ELR (cell line): ENCODE data around the gene MCM9.

Source experiments
- DNase-seq: peaks from one replicate; pipeline ENCODE4 v3.0.0-alpha.2; 2015; ENCODE audit warnings: low read depth

The MCM9 gene

GRCh38 chr6:118932421-118932820, 2.5 kb downstream of the MCM9 start:
- peak; percentile 8 for DNase-seq

GRCh38 chr6:118931436-118931835, 3.5 kb downstream of the MCM9 start:
- peak; percentile 33 for DNase-seq

DNA sequence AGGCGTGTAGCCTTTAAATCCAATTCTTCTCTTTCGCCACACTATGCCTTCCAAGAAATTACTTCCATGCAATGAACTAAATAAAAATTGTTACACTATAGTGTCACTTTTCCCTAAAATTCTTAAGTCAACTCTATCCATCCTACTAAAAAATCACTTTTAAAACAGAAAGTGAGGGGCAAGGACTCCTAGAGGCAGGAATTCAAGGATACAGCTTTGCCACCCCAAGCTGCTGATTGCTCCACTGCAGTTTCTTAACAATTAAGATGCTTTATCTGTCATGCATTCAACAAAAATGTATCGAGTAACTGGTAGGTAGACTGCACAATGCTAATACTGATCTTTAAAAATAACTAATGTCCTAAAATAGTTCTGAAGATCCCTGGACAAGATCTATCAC, 4.3 kb downstream of the MCM9 start:
- no peak for DNase-seq

DNA sequence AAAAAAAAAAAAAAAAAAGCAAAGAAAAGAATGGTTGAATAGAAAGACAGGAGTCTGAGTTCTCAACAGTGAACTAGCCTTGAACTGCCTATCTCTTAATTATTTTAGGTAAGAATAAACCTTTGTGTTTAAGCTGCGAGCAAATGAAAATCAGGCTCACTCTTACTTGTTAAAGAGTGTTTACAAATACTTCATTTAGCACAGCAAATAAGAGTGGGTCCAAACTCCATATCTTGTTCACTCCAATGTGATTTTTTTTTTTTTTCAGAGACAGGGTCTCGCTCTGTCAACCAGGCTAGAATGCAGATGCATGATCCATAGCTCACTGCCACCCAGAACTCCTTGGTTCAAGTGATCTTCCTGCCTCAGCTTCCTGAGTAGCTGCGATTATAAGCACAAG, 11.9 kb downstream of the MCM9 start:
- no peak for DNase-seq

DNA sequence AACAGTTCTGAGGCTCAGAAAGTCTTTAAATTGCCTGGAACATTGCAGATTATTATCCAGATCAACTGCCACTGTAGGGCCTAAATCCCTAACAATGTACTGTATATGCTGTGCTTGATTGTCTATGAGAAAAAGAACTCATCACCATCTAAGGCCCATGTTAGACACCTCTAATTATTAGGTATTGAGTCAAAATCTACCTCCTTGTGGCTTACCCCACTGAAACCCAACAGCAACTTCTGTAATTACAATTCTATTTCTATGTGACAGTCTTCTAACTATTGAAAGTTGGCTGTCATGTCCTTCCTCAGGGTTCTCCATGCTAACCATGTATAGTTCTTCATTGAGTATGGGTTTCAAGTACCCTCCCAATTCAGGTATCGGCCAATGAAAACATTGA, 13.9 kb downstream of the MCM9 start:
- DNase-seq, result no peak

DNA sequence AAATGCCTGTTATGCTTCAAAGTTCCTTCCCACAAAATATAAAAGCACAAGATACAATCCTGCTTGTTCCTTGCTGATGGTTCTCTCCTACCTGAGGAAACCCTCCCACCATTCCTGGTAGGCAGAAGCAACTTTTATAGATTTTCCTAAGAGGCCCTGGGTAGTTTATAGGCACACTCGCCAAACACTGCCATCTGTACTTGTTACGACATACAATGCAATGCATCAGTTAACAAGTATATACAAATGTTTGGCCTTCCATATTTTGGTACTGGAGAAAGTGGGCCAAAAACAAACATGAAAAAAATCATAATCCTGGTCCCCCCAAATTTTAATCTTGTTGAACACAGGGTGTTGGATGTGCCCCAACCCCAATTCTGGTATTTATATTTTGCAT, 16.6 kb downstream of the MCM9 start:
- DNase-seq, result no peak

- DNase-seq, result peak; percentile 28
These were observed 17.2 kb downstream of the MCM9 start for GRCh38 chr6:118917546-118918328.

GRCh38 chr6:118914598-118914997, 20.4 kb downstream of the MCM9 start:
- no peak for DNase-seq

- DNase-seq, result no peak
These were observed 21.8 kb downstream of the MCM9 start for GRCh38 chr6:118913161-118913560.

GRCh38 chr6:118912646-118913045, 22.3 kb downstream of the MCM9 start:
- DNase-seq, result no peak

GRCh38 chr6:118908441-118908840, 26.5 kb downstream of the MCM9 start:
- no peak for DNase-seq

GRCh38 chr6:118905851-118906250, 29.1 kb downstream of the MCM9 start:
- DNase-seq, result no peak

- no peak for DNase-seq
These were observed 29.9 kb downstream of the MCM9 start for GRCh38 chr6:118905084-118905483.

DNA sequence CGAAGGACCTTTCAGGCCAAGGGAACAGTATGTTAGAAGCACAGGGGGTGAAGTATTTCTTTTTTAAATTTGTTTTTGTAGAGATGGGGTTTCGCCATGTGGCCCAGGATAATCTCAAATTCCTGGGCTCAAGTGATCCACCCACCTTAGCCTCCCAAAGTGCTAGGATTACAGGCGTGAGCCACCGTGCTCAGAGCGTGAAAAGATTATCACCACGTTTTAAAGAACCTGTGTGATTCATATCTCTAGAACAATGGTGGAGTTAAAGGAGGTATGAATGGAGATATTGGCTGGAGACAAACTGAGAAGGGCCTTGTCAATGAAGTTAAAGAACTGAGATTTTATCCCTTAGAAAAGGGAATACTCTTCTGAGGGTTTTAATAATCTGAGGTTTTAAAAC, 31.3 kb downstream of the MCM9 start:
- no peak for DNase-seq

DNA sequence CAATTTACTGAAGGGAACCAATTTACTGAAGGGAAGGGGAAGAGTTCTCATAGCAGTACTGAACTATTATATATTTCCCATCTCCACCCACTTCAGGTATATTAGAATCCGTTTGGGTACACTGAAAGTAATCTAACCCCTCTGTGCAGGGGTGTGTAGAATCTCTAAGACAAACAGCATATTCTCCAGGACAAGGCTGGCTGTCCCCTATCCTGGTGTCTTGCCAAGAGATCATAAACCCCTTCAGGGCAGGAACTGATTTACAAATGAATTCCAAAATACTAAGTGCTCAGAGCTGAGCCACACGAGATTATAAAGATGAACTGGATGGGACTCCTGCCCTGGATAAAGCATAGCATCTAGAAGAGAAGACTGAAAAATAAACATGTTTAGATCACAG, 31.8 kb downstream of the MCM9 start:
- DNase-seq, result no peak

DNA sequence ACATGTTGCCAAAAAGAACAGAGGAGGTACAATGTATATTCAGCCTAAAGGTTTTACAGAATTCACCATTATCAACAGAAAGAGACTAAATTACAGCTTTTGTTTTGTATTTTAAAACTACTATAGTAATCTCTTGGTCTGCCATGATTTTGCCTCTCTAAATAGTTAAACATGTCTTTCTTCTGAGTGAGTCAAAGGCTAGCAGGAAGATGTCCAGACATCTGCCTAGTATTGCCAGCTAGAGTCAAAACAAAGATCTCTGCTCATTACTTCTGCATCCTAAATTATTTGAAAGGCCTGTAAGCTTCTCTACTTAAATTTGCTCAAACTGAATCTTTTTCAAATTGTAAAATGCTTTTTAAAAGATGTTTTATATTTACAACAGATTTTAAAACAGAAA, 32.2 kb downstream of the MCM9 start:
- no peak for DNase-seq

GRCh38 chr6:118899948-118900347, 35.0 kb downstream of the MCM9 start:
- DNase-seq, result no peak

- no peak for DNase-seq
These were observed 37.6 kb downstream of the MCM9 start for GRCh38 chr6:118897386-118897785.

DNA sequence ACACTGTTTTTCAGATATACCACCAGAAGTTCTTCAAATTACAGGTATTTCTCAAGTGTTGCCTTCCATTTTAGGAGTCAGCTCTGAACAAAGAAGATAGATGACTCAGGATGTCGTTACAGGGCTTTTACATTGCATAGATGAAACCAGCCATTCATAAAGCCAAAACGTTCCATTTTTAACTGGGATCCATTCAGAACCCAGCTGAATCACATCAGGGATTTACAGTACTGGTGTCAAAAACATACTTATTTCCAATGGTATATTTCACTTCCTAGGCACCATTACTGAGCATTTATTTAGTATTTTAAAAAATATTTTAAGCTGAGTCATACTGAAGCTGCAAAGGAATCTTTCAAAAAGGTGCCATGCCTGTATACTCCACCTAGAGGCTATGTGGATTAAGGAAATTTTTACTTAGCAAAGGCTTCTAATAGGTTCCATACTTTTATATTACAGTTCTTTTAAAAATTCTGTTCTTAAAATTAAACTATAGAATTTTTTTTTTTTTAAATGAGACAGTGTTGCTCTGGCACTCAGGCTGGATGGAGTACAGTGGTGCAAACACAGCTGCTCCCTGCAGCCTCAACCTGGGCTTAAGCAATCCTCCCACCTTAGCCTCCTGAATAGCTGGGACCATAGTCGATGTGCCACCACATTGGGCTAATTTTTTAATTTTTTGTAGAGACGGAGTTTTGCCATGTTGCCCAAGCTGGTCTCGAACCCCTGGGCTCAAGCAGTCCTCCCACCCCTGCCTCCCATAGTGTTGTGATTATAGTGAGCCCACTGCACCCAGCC, 38.4 kb downstream of the MCM9 start:
- DNase-seq, result peak; percentile 85

DNA sequence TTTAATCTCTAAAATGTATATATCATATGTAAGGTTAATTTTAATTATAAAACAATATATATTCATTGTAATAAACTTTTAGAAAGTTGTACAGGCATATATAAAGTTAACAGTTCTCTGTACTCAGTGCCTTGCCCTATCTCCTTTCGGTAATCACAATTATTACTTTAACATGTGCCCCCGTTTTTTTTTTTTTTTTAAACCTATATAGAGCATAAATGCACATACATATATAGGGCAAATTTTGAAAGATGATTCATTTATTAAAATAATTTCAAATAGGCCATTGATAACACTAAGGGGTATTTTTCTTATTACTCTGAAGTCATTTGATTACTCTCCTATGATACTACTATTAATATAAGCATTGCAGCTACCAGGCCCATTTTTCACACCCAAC, 39.1 kb downstream of the MCM9 start:
- peak; percentile 18 for DNase-seq

DNA sequence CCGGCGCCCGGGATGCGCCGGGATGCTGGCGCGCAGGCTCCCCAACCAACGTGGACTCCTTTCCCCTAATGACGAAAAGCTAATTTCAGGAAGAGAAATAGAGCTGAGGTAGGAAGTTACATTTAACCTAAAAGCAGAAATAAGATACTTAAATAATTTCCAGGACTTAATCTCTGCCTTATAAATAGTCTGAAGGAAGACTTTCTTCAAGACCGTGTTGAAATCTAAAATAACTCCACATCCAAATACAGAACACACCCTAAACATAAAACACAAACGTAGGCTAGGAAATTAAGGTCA, 39.7 kb downstream of the MCM9 start:
- no peak for DNase-seq

GRCh38 chr6:118894425-118895260, 40.3 kb downstream of the MCM9 start:
- DNase-seq, result peak; percentile 67
